Neuronal stem cell (in vitro differentiated cells): Measurements from ENCODE around the gene SLC41A3.

ENCODE experiments used
- DNase-seq: peaks from one replicate; pipeline ENCODE4 v3.0.0-alpha.2; 2013; ENCODE audit warnings: low spot score
- H2AFZ ChIP-seq: one replicate; pipeline ENCODE4 v1.6.1; 2013; ENCODE audit warnings: mild to moderate bottlenecking, low read length, inconsistent platforms
- H2AK5ac ChIP-seq: 2 replicates; pipeline ENCODE4 v1.6.1; 2013; ENCODE audit warnings: low read depth, mild to moderate bottlenecking, inconsistent platforms, low read length, moderate library complexity, mixed read lengths
- H2BK120ac ChIP-seq: 2 replicates; pipeline ENCODE4 v1.6.1; 2013; ENCODE audit warnings: low read depth, mild to moderate bottlenecking, inconsistent platforms, low read length, moderate library complexity, mixed read lengths
- H2BK12ac ChIP-seq: one replicate; pipeline ENCODE4 v1.6.1; 2013; ENCODE audit warnings: low read length, inconsistent platforms
- H2BK15ac ChIP-seq: 2 replicates; pipeline ENCODE4 v1.6.1; 2013; ENCODE audit warnings: mild to moderate bottlenecking, low read length, inconsistent platforms, mixed read lengths
- H2BK5ac ChIP-seq: one replicate; pipeline ENCODE4 v1.6.1; 2013; ENCODE audit warnings: inconsistent platforms, mild to moderate bottlenecking, low read length, moderate library complexity
- H3K14ac ChIP-seq: one replicate; pipeline ENCODE4 v1.6.1; 2013; ENCODE audit warnings: low read length, inconsistent platforms
- H3K18ac ChIP-seq: 2 replicates; pipeline ENCODE4 v1.6.1; 2013; ENCODE audit warnings: low read length, inconsistent platforms
- H3K23ac ChIP-seq: 2 replicates; pipeline ENCODE4 v1.6.1; 2013; ENCODE audit warnings: low read depth, mild to moderate bottlenecking, mixed read lengths, low read length, inconsistent platforms; ENCODE audit not compliant: poor library complexity
- H3K27ac ChIP-seq: replicated peaks from 3 replicates; pipeline ENCODE4 v1.5.1; 2013; ENCODE audit warnings: low read length, inconsistent platforms
- H3K27me3 ChIP-seq, 3 experiments: 2 replicates each; pipeline ENCODE4 v1.6.1; 2013; ENCODE audit warnings: low read length in 3 of 3, mild to moderate bottlenecking in 2 of 3, inconsistent platforms in 1 of 3, low read depth in 1 of 3, mixed read lengths in 1 of 3, moderate library complexity in 1 of 3; ENCODE audit not compliant: control insufficient read depth in 3 of 3, insufficient read depth in 3 of 3
- H3K36me3 ChIP-seq, 2 donors: replicated peaks in 1 of 2; 2 replicates each; pipeline ENCODE4 v1.6.1; 2013; ENCODE audit warnings: low read length in 2 of 2; ENCODE audit not compliant: control insufficient read depth in 2 of 2, insufficient read depth in 2 of 2
- H3K4ac ChIP-seq: 2 replicates; pipeline ENCODE4 v1.6.1; 2013; ENCODE audit warnings: inconsistent platforms, mild to moderate bottlenecking, low read length, moderate library complexity
- H3K4me1 ChIP-seq, 2 donors: 1 replicate in 1 of 2; 2 replicates in 1 of 2; pipeline ENCODE4 v1.6.1; 2013; ENCODE audit warnings: low read length in 2 of 2, low read depth in 1 of 2; ENCODE audit not compliant: control insufficient read depth in 2 of 2, insufficient read depth in 1 of 2
- H3K4me2 ChIP-seq: one replicate; pipeline ENCODE4 v1.6.1; 2013; ENCODE audit warnings: mild to moderate bottlenecking, low read length, inconsistent platforms; ENCODE audit not compliant: insufficient read depth, poor library complexity, severe bottlenecking
- H3K4me3 ChIP-seq, 2 donors: 2 replicates each; pipeline ENCODE4 v1.5.1; 2013; ENCODE audit warnings: low read length in 2 of 2, mild to moderate bottlenecking in 2 of 2, inconsistent platforms in 1 of 2, moderate library complexity in 1 of 2
- H3K79me1 ChIP-seq: one replicate; pipeline ENCODE4 v1.6.1; 2013; ENCODE audit warnings: low read depth, mild to moderate bottlenecking, inconsistent platforms, low read length, moderate library complexity
- H3K9ac ChIP-seq: one replicate; pipeline ENCODE4 v1.6.1; 2013; ENCODE audit warnings: mild to moderate bottlenecking, low read depth, low read length, inconsistent platforms; ENCODE audit not compliant: poor library complexity
- H3K9me3 ChIP-seq, 2 donors: replicated peaks in 1 of 2; 2 replicates each; pipeline versions ENCODE3 to v1.6.1; 2013; ENCODE audit warnings: low read length in 2 of 2, mild to moderate bottlenecking in 2 of 2, inconsistent platforms in 1 of 2, low read depth in 1 of 2, mixed read lengths in 1 of 2, moderate library complexity in 1 of 2; ENCODE audit not compliant: control insufficient read depth in 2 of 2, insufficient read depth in 1 of 2
- H4K8ac ChIP-seq: one replicate; pipeline ENCODE4 v1.6.1; 2013; ENCODE audit warnings: low read depth, mild to moderate bottlenecking, inconsistent platforms, low read length, moderate library complexity
- H4K91ac ChIP-seq: one replicate; pipeline ENCODE4 v1.6.1; 2013; ENCODE audit warnings: low read length, low read depth, mild to moderate bottlenecking, inconsistent platforms; ENCODE audit not compliant: poor library complexity
- WGBS, 2 donors: extraction: QIAGEN DNeasy Blood & Tissue Kit; methylation state at CpG; one replicate each; pipeline ENCODE4 v1.1.7; 2013; ENCODE audit warnings: missing lambda C conversion rate in 2 of 2, mixed read lengths in 1 of 2; ENCODE audit not compliant: insufficient read length in 2 of 2, insufficient replicate concordance in 1 of 2; ENCODE audit errors: extremely low coverage in 2 of 2; 5-methylcytosine and 5-hydroxymethylcytosine counted together

Gene SLC41A3

GRCh38 chr3:126053949-126054569, 29.9 kb downstream of the SLC41A3 start:
- H2BK15ac ChIP-seq: no peak overlapping the region
- H2BK5ac ChIP-seq: no peak overlapping the region
- H2BK120ac ChIP-seq: no peak overlapping the region
- no peaks in the 10 kb centered on the region for H3K27me3 ChIP-seq
- no peak overlapping the region for H3K4me3 ChIP-seq
- no peak overlapping the region for H3K4me2 ChIP-seq
- no peak overlapping the region for H2BK12ac ChIP-seq
- no peak overlapping the region for H2AK5ac ChIP-seq
- no peak overlapping the region for H4K91ac ChIP-seq
- no peak overlapping the region for H3K27ac ChIP-seq
- no CpG with 5 or more reads among the region's 6 CpGs for WGBS, 2 donors
- peaks cover 3 to 8% of the 10 kb centered on the region in 2 donors for H3K4me1 ChIP-seq
- no peak overlapping the region for H3K14ac ChIP-seq
- no peak for DNase-seq
- peaks cover 1% of the 10 kb centered on the region for H3K79me1 ChIP-seq
- H3K36me3 ChIP-seq: peaks cover 0 to 7% of the 10 kb centered on the region in 2 donors
- no peak overlapping the region for H4K8ac ChIP-seq
- no peaks in the 10 kb centered on the region for H3K9me3 ChIP-seq
- no peak overlapping the region for H2AFZ ChIP-seq
- H3K18ac ChIP-seq: no peak overlapping the region
- no peak overlapping the region for H3K23ac ChIP-seq
- H3K9ac ChIP-seq: no peak overlapping the region
- no peak overlapping the region for H3K4ac ChIP-seq

GRCh38 chr3:126053513-126053912, 30.4 kb downstream of the SLC41A3 start:
- H2AK5ac ChIP-seq: no peak overlapping the region
- no peak overlapping the region for H2AFZ ChIP-seq
- no peak overlapping the region for H4K91ac ChIP-seq

GRCh38 chr3:126052196-126053058, 31.5 kb downstream of the SLC41A3 start:
- Histone ChIP-seq H2BK5ac (peak overlapping the region; percentile 0), H3K27ac (no peak overlapping the region), H3K9me3 (no peaks in the 10 kb centered on the region), H3K4me3 (no peak overlapping the region), H3K27me3 (no peaks in the 10 kb centered on the region), H2BK12ac (no peak overlapping the region), H3K4ac (no peak overlapping the region), H2AFZ (no peak overlapping the region), H3K4me2 (no peak overlapping the region), H3K23ac (peak overlapping the region; percentile 25), H3K18ac (peak overlapping the region; percentile 34), H3K14ac (no peak overlapping the region), H2BK120ac (no peak overlapping the region), H3K36me3 (peaks cover 0 to 7% of the 10 kb centered on the region in 2 donors), H4K8ac (no peak overlapping the region), H3K4me1 (peaks cover 3 to 8% of the 10 kb centered on the region in 2 donors), H3K9ac (peak overlapping the region; percentile 33), H2BK15ac (peak overlapping the region; percentile 68), H2AK5ac (peak overlapping the region; percentile 60), H3K79me1 (peaks cover 1% of the 10 kb centered on the region), H4K91ac (no peak overlapping the region)
- WGBS, 2 donors: no CpG with 5 or more reads among the region's 16 CpGs
- DNase-seq: no peak

More at GRCh38 chr3:126053513-126053912, 30.4 kb downstream of the SLC41A3 start:
- Histone ChIP-seq H2BK12ac (no peak overlapping the region), H3K79me1 (peaks cover 1% of the 10 kb centered on the region), H3K27ac (no peak overlapping the region), H2BK120ac (no peak overlapping the region), H4K8ac (no peak overlapping the region), H2BK5ac (no peak overlapping the region), H3K4me1 (peaks cover 3 to 8% of the 10 kb centered on the region in 2 donors), H3K36me3 (peaks cover 0 to 7% of the 10 kb centered on the region in 2 donors), H3K9ac (no peak overlapping the region), H2BK15ac (no peak overlapping the region), H3K4ac (no peak overlapping the region), H3K4me3 (no peak overlapping the region), H3K23ac (no peak overlapping the region), H3K27me3 (no peaks in the 10 kb centered on the region), H3K14ac (no peak overlapping the region), H3K18ac (no peak overlapping the region), H3K4me2 (no peak overlapping the region), H3K9me3 (no peaks in the 10 kb centered on the region)
- WGBS, 2 donors: no CpG with 5 or more reads among the region's 1 CpG
- DNase-seq: no peak

- no peak for DNase-seq
- Histone ChIP-seq H3K9ac (no peak overlapping the region), H3K4me1 (peaks cover under 1 to 4% of the 10 kb centered on the region in 2 donors), H2BK120ac (no peak overlapping the region), H3K9me3 (no peaks in the 10 kb centered on the region), H2AFZ (no peak overlapping the region), H2BK12ac (no peak overlapping the region), H2BK15ac (no peak overlapping the region), H3K4me2 (no peak overlapping the region), H3K27ac (no peak overlapping the region), H3K27me3 (no peaks in the 10 kb centered on the region), H4K91ac (no peak overlapping the region), H4K8ac (no peak overlapping the region), H3K36me3 (peaks cover 0 to 7% of the 10 kb centered on the region in 2 donors), H3K4ac (no peak overlapping the region), H3K14ac (no peak overlapping the region), H3K23ac (no peak overlapping the region), H2AK5ac (no peak overlapping the region), H3K18ac (no peak overlapping the region), H3K79me1 (peaks cover 1% of the 10 kb centered on the region), H3K4me3 (no peak overlapping the region), H2BK5ac (peak overlapping the region; percentile 0)
- WGBS, 2 donors: no CpG with 5 or more reads among the region's 4 CpGs
Measured at GRCh38 chr3:126051741-126052140, 32.2 kb downstream of the SLC41A3 start.
